Skeletal muscle satellite cell (primary cell): ENCODE results near the gene MTR.

ENCODE experiments used
- H3K27me3 ChIP-seq: 2 replicates; pipeline ENCODE4 v1.7.0; 2013; ENCODE audit warnings: low read length; ENCODE audit not compliant: control insufficient read depth, insufficient read depth
- H3K36me3 ChIP-seq: 2 replicates; pipeline ENCODE4 v1.7.0; 2013; ENCODE audit warnings: mild to moderate bottlenecking, control low read depth, low read length; ENCODE audit not compliant: insufficient read depth
- H3K4me1 ChIP-seq: 2 replicates; pipeline ENCODE4 v1.7.0; 2013; ENCODE audit warnings: low read length; ENCODE audit not compliant: control insufficient read depth, insufficient read depth
- H3K4me2 ChIP-seq: 2 replicates; pipeline ENCODE4 v1.7.0; 2013; ENCODE audit warnings: mild to moderate bottlenecking, low read length
- H3K4me3 ChIP-seq: 2 replicates; pipeline ENCODE4 v1.7.0; 2013; ENCODE audit warnings: low read length
- H3K9ac ChIP-seq: 2 replicates; pipeline ENCODE4 v1.7.0; 2013; ENCODE audit warnings: mild to moderate bottlenecking, low read depth, low read length, moderate library complexity
- H3K9me3 ChIP-seq: replicated peaks from 2 replicates; pipeline ENCODE4 v1.7.0; 2013; ENCODE audit warnings: mild to moderate bottlenecking, control low read depth, low read length

The MTR gene

GRCh38 chr1:236759252-236759859 is 35.7 kb upstream of the MTR start:
- no peak overlapping the region for H3K4me3 ChIP-seq
- H3K9me3 ChIP-seq = no peaks in the 10 kb centered on the region
- H3K4me2 ChIP-seq = peak overlapping the region; percentile 52
- no peaks in the 10 kb centered on the region for H3K27me3 ChIP-seq
- H3K4me1 ChIP-seq = no peaks in the 10 kb centered on the region
- no peaks in the 10 kb centered on the region for H3K36me3 ChIP-seq
- H3K9ac ChIP-seq = no peak overlapping the region

- Histone ChIP-seq H3K9me3 (no peaks in the 10 kb centered on the region), H3K27me3 (no peaks in the 10 kb centered on the region), H3K36me3 (no peaks in the 10 kb centered on the region), H3K9ac (no peak overlapping the region), H3K4me2 (no peak overlapping the region), H3K4me3 (no peak overlapping the region), H3K4me1 (no peaks in the 10 kb centered on the region)
Measured at GRCh38 chr1:236760480-236760879, 34.6 kb upstream of the MTR start.

DNA sequence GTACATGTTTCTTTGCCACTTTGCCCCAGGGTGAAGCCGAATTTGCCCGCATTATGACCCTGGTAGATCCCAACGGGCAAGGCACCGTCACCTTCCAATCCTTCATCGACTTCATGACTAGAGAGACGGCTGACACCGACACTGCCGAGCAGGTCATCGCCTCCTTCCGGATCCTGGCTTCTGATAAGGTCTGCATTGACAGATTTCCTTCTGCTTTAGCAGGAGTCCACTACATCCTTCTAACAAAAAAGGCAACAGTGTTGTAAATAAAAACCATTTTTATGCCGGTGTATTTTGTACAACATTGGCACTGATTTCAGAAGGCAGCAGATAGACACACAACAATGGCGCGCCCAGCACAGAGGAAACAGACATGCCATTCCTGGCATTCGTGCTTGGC is 34.1 kb upstream of the MTR start:
- Histone ChIP-seq H3K36me3 (no peaks in the 10 kb centered on the region), H3K9ac (no peak overlapping the region), H3K4me1 (no peaks in the 10 kb centered on the region), H3K4me2 (no peak overlapping the region), H3K9me3 (no peaks in the 10 kb centered on the region), H3K27me3 (no peaks in the 10 kb centered on the region), H3K4me3 (no peak overlapping the region)

DNA sequence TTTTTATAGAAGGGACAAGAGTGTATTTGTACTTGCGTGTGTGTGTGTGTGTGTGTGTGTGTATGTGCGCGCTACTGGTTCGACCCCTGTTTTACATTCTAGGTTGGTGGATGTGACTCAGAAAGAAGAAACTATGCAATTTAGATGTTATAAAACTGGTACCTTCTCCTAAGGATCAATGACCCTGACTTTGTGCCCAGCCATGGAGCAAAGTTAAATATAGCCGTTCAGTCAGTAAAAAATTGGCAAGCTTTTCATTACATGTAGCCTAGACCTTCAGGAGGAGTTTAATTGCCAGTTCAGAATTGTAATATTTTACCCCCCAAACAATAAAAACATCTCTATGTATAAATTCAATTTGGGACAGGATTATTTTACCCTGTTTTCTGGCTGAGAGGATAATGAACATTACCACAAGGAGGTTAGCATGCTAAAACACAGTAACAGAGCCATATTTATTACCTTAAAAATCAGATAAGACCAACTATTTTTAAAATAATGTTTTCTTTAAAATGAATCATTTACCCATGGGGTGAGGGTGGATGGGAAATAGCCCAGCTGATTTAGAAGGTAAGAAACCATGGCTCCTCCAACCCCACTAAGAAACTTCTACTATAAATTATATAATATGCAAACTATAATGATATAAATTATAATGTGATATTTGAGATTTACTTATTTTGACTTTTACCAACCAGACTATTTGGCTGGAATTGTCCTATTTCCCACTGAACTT is 33.5 kb upstream of the MTR start:
- Histone ChIP-seq H3K36me3 (no peaks in the 10 kb centered on the region), H3K4me1 (no peaks in the 10 kb centered on the region), H3K9ac (no peak overlapping the region), H3K27me3 (no peaks in the 10 kb centered on the region), H3K4me3 (no peak overlapping the region), H3K9me3 (no peaks in the 10 kb centered on the region), H3K4me2 (no peak overlapping the region)

GRCh38 chr1:236762410-236762809 is 32.7 kb upstream of the MTR start:
- Histone ChIP-seq H3K4me2 (no peak overlapping the region), H3K9ac (no peak overlapping the region), H3K4me3 (no peak overlapping the region), H3K9me3 (no peaks in the 10 kb centered on the region), H3K36me3 (no peaks in the 10 kb centered on the region), H3K4me1 (no peaks in the 10 kb centered on the region), H3K27me3 (no peaks in the 10 kb centered on the region)

- Histone ChIP-seq H3K4me2 (no peak overlapping the region), H3K36me3 (no peaks in the 10 kb centered on the region), H3K4me3 (no peak overlapping the region), H3K4me1 (no peaks in the 10 kb centered on the region), H3K9ac (no peak overlapping the region), H3K27me3 (no peaks in the 10 kb centered on the region), H3K9me3 (no peaks in the 10 kb centered on the region)
Measured at GRCh38 chr1:236765831-236766230, 29.3 kb upstream of the MTR start.

DNA sequence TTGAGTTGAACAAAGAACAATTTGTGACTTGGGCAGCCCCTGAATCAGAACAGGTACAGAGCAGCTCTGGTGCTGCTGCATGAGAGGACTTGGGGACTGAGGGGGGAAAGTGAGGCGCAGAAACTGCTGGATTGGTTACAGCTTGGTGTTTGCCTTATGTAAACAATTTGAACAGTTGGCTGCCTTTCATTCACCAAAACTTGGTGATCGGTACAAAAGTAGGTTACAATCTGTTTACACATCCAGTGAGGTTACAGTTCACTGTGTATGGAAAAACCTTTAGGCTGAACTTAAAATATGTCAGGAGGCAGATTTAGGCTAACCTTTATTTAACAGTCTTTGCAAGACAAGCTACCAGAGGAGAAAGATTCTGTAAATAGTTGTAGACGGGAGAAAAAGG is 28.6 kb upstream of the MTR start:
- no peaks in the 10 kb centered on the region for H3K36me3 ChIP-seq
- H3K4me1 ChIP-seq = no peaks in the 10 kb centered on the region
- H3K9ac ChIP-seq = no peak overlapping the region
- H3K4me2 ChIP-seq = no peak overlapping the region
- no peaks in the 10 kb centered on the region for H3K9me3 ChIP-seq
- H3K27me3 ChIP-seq = no peaks in the 10 kb centered on the region
- H3K4me3 ChIP-seq = no peak overlapping the region

DNA sequence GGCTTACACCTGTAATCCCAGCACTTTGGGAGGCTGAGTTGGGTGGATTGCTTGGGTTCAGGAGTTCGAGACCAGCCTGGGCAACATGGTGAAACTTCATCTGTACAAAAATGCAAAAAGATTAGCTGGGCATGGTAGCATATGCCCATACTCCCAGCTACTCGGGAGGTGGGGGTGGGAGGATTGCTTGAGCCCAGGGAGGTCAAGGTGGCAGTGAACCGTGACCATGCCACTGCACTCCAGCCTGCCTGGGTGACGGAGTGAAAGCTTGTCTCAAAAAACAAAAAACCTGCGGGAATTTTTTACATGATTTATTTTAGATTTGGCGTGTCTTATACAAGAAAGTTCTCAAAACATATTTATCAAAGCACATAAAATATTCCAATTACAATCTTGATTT is 27.8 kb upstream of the MTR start:
- no peaks in the 10 kb centered on the region for H3K4me1 ChIP-seq
- no peaks in the 10 kb centered on the region for H3K27me3 ChIP-seq
- no peak overlapping the region for H3K9ac ChIP-seq
- no peaks in the 10 kb centered on the region for H3K36me3 ChIP-seq
- no peak overlapping the region for H3K4me2 ChIP-seq
- no peak overlapping the region for H3K4me3 ChIP-seq
- H3K9me3 ChIP-seq = no peaks in the 10 kb centered on the region

DNA sequence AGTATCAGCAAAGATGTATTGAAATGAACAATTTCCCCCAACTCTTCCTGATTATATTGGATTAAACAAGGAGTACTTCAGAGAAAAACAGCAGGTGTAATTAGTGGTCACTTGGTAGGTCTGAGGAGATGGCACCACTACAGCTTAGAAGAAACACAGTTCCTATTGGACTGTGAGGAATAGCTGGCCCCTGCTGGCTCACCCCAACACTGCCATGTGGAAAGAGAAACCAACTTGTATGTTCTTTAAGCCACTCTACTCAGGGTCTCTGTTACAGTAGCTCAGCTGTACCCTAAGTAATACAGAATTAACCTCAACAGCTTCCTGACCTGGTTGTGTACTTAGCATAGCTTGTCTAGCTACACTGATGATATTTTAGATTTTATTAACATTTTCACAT is 26.5 kb upstream of the MTR start:
- H3K9ac ChIP-seq = no peak overlapping the region
- no peaks in the 10 kb centered on the region for H3K4me1 ChIP-seq
- H3K9me3 ChIP-seq = no peaks in the 10 kb centered on the region
- H3K36me3 ChIP-seq = no peaks in the 10 kb centered on the region
- no peaks in the 10 kb centered on the region for H3K27me3 ChIP-seq
- no peak overlapping the region for H3K4me2 ChIP-seq
- no peak overlapping the region for H3K4me3 ChIP-seq

DNA sequence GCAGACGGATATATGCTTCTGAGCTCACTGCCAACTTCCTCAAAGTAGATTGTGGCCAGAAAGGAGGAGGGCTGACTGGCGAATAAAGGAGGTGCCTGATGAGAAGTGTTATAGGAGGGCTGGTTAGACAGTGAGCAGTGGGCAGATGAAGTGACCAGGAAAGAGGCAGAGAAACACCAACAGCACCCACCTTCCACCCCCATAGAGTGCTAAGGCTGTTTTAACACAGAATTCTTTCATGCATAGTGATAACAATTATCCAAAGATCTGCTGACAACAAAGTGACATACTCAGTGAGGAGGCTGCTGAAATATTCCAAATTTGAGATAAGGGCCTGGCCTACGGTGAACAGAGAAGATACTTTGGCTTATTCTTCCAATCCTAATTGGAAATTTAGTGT is 21.2 kb upstream of the MTR start:
- H3K36me3 ChIP-seq = no peaks in the 10 kb centered on the region
- H3K9me3 ChIP-seq = no peaks in the 10 kb centered on the region
- H3K4me1 ChIP-seq = no peaks in the 10 kb centered on the region
- H3K4me3 ChIP-seq = no peak overlapping the region
- H3K27me3 ChIP-seq = no peaks in the 10 kb centered on the region
- H3K4me2 ChIP-seq = no peak overlapping the region
- no peak overlapping the region for H3K9ac ChIP-seq

DNA sequence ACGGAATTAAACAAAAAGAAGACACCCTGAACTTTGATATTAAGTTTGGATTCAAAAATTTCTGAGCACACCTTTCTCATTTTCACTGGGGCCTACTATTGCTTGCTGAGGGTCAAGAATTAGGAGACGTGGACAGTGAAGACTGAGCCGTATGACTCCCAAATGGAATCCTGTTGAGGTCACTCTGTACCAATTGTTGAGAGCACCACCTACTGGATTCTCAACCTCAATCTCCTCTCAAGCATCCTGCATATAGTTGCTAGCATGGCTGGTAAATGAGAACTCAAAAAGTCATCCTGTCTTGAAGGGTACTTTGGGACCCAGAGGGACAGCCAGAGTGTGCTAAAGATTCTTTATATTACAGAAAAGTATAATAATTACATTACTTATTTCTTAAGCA is 20.2 kb upstream of the MTR start:
- Histone ChIP-seq H3K9ac (no peak overlapping the region), H3K4me1 (no peaks in the 10 kb centered on the region), H3K4me3 (no peak overlapping the region), H3K27me3 (no peaks in the 10 kb centered on the region), H3K9me3 (peaks cover 3% of the 10 kb centered on the region), H3K4me2 (no peak overlapping the region), H3K36me3 (no peaks in the 10 kb centered on the region)

GRCh38 chr1:236779312-236779711 is 15.8 kb upstream of the MTR start:
- Histone ChIP-seq H3K27me3 (no peaks in the 10 kb centered on the region), H3K9me3 (peaks cover 3% of the 10 kb centered on the region), H3K4me2 (no peak overlapping the region), H3K4me1 (no peaks in the 10 kb centered on the region), H3K9ac (no peak overlapping the region), H3K36me3 (no peaks in the 10 kb centered on the region), H3K4me3 (no peak overlapping the region)
